ENCODE results near the gene DIDO1. TPM values are rescaled to one million over a fixed set of nuclear protein-coding genes. Genes with fewer than 3 reads are reported as not detected.

The DIDO1 gene
- total RNA-seq, 2 donors from 2014 or later, result 38.5 to 44.1 TPM

DNA sequence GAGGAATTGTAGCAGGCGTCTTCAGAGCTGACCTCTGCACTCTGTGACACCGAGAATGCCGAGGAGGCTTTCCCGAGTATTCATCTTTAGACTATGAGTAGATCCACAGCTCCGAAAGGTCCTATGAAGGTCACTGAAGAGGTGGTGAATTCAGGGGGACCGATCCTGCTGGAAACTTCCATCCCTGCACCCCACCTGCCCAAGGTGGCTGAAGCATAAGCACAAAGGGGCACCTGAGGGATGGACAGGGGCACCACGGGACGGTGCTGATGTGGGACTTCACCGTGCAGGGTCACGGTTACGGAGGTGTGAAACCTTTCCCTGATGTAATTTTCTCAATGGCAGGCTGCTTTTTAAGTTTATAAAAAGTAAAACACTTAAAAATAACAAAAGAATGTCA, 24.4 kb downstream of the DIDO1 start:
- intact Hi-C loops (cut with DNase I), result no loop called here

DNA sequence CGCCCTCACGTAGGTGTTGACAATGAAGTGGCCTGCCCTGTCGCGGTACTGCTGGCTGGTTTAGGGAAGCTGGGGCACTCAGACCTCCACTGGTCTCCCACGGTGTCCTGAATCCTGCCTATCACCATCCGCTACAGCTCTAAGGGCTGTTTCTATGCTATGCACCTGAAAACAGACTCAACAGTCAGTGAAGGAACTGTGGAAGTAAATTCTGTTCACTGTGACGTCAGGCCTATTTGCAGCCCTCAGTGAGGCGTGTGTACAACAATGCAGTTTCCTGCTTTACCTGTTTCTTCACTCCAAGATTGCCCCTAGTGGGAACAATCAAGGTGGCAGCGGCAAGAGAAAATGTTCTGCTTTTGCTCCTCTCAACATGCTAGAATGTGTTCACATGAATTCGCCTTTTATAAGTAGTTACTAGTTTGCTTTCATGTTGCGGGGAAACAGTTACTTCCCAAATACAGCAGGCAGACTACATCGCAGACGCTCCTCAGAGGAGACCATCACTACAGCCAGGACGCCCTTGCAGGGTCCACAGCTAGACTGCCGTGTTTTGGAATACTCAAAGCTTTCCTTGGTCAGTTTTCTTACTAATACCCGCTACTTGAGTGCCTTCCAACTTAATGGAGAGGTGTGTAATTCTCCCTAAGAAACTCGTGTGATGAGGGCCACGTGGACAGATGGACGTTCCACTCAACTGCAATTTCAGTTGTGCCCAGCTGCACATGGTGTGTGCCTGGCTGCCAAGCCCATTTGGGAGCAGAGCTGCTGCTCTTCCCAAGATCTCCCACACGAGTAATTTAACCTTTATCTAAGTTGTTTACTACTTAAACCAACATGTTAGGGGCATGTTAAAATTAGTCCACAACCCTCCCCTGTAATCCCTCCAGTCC, 25.4 kb downstream of the DIDO1 start:
- intact Hi-C loops (cut with DNase I), result no loop called here

More for the DNA sequence above, 24.4 kb downstream of the DIDO1 start:
- peak; percentile 69 for DNase-seq (ENCODE audit: low spot score)

DNA sequence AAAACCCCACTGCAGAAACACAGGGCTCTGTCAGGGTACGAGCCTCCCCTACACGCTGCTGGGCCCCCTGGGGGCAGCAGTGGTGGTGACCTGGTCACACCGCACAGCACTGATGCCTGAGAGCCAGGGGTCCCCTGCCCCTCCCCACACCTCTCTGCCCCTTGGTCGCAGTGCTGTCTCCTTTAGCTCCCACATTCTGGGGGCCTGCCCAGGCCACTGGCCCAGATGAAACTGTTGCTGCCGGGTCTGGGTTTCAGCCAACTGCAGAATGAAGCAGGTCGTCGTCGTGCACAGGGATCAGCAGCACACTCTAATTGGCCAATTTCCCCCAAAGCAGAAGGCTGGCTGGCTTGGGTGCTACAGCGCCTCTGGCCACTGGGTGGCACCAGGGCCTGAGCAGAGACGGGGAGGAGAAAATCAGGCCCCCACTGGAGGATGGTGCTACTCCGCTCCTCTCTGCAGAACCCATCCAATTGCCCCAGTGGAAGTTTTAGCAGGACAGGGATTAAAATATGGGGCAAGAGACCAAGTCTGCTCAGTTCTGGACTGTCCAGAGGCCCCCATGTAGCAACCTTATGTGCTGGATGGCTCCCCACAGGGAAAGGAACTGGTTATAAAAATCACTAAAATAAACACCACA, 26.1 kb downstream of the DIDO1 start:
- DNase-seq (ENCODE audit: low spot score), result peak; percentile 90
- intact Hi-C loops (cut with DNase I), result no loop called here

More for the DNA sequence above, 25.4 kb downstream of the DIDO1 start:
- peak; percentile 62 for DNase-seq (ENCODE audit: low spot score)

DNA sequence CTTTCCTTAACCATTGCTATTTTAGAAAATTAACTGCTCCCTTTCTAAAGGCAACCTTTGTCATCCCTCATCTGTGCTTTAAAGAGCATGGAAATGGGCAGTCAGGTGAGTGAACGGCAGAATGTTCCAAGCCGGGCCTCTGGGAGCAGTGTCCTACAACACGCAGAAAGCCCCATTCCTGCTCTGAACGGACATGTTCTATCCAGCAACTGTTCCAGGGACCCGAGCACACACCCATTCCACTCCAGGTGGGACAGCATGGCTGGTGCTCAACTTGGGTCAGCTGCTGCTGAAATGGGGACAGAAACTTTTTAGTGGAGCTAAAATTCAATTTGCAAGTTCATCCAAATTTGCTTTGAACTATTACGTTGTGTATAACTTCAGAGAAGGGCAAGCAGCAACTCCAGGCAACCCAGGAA, 26.7 kb downstream of the DIDO1 start:
- DNase-seq (ENCODE audit: low spot score), result peak; percentile 61
- intact Hi-C loops (cut with DNase I), result loop anchor here in 1 of 2 donors (10.0 kb wide), 1 partner anchor 105 kb away; the partner anchor contains the start of gene BHLHE23

DNA sequence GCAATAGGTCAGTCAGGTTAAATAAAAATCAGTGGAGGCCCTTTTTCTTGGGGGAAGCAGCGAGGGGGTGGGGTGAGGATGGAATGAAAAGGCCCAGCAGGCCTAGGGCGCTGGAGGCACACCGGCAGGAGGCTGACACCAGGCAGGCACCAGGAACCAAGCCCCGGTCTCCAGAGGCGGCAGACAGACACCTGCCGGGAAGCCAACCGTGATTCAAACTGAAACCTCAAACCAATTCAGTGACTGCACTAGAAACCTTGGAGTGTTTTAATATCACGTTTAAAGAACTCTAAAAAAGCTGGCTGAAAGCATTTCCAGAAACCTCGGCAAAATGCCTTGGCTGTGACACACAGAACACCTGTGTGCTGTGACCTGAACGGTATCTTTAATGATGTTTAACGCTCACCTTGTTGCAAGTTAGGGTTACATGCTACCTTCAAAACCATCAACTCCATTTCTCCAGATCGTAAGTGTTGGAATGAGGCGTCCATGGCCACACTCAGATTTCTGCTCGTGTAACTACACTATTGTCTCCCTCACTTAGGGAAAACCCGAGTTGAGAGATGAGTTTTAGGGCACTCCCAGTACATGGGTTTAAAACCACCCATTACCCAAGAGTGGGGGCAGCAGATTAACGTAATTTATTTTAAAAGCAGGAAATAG, 27.2 kb downstream of the DIDO1 start:
- peak; percentile 79 for DNase-seq (ENCODE audit: low spot score)
- intact Hi-C loops (cut with DNase I), result loop anchor here in 1 of 2 donors (10.0 kb wide), 1 partner anchor 106 kb away; the partner anchor contains the start of gene BHLHE23

DNA sequence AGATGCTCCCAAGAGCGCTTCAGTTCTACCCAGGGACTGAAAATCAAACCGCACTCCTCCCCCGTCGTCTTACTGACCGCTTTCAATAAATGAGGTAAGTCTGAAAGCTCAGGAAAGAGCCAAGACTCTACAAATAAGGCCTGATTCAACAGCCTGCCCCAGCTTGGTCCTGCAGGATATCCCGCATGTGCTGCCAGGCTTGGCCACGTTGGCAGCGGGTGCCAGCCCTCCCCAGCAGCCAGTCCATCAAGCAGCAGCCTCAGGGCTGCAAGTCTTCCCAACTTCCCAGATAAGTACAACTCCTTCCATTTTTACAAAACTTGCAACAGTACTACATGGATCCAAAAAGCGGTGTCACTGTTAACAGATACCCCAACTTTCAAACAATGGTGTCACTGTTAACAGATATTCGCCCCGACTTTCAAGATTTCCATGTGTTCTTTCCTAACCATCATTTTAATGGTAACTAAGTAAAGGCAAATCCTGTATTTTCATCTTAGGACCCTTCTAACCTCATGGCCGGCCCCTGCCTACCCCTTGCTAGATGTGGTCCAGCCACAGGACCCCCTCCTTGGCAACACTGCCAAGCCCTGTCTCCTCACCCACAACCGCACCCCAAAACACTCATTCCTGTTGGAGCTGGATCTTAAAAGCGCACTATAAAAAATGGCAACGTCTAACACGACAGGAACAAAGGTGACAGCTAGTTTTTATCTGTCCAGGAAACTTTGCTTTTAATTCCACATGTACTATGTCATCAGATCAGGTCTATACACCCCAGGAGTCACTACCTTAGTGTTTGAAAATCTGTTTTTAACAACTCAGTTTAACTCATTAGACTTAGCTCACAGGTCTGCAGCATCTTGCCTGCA, 28.0 kb downstream of the DIDO1 start:
- DNase-seq (ENCODE audit: low spot score), result peak; percentile 59
- intact Hi-C loops (cut with DNase I), result loop anchor here in 1 of 2 donors (10.0 kb wide), 1 partner anchor 106 kb away; the partner anchor contains the start of gene BHLHE23

DNA sequence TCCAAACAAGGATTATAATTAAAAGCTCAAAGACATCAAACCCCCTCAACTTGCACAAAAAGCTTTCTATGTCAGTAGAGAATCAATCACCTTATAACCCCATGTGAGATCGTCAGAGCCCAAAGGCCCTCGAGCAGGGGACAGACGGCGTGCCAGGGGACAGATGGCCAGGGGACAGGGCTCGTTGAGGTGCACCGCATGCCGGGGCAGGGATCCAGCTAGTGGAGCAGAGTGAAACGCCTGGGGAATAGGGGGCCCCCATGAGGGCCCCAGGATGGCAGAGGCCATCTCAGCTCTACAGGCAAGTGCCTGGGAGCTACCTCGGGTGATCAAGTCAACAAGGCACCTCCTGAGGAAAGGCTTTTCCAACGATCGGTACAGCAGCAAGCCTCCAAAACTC, 28.6 kb downstream of the DIDO1 start:
- intact Hi-C loops (cut with DNase I), result loop anchor here in 1 of 2 donors (10.0 kb wide), 1 partner anchor 107 kb away; the partner anchor contains the start of gene BHLHE23
- DNase-seq (ENCODE audit: low spot score), result peak; percentile 62

DNA sequence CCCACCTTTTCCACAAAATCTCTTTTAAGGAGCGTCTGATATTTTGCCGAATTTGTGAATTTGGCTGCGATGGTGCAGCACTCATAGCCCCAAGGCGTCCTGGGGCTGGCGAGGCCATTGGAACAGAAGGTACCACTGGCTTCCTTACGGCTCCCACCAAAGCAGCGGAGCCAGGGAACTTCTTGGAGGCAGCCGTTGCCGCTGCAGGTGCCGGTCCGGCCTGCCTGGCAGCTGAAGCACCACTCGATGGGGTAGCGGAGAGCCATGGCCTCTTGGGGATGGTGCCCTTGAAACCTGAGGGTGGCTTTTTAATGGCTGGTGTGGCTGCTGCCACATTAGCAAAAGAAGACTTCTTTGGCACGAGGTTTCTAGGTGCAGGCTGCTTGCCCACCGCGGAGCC, 29.8 kb downstream of the DIDO1 start:
- peak; percentile 66 for DNase-seq (ENCODE audit: low spot score)
- intact Hi-C loops (cut with DNase I), result loop anchor here in 1 of 2 donors (10.0 kb wide), 1 partner anchor 108 kb away; the partner anchor contains the start of gene BHLHE23

DNA sequence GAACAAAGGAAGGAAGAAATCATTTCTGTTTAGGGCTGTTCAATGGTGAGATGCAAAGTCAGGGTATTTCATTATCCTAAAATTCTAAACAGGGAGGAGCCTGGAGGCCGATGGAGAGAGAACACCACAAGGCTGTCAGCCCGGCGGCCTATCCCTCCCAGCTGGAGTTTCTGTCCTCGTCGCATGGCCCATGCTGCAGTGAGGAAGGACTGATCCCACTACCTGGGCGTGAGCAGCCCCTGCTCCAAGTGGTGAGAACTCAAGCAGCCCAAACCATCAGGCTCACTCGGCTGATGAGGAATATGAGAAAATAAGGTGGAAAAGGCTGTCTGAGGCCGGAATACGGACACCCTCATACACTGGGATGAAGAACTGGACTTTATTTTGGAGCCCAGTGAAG, 30.8 kb downstream of the DIDO1 start:
- intact Hi-C loops (cut with DNase I), result loop anchor here in 1 of 2 donors (10.0 kb wide), 1 partner anchor 109 kb away; the partner anchor contains the start of gene BHLHE23
- peak; percentile 54 for DNase-seq (ENCODE audit: low spot score)

DNA sequence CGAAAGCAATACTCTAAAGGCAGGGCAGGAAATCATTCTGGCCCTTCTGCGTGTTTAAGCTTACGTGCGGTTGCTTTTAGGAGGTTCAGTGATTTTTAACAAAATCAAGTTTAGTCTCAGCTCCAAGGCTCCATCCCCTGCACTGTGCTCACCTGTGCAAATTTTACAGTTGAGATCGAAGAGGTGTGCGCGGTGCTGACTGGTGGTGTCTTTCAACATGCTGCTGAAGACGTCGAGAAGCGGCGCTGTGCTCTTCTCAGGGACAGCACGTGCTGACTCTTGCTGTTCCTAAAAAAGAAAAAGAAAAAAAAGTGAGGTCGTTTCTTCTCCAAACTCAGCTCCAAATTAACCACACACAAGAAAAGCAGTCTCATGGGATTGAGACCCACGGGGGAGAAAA, 32.0 kb downstream of the DIDO1 start:
- DNase-seq (ENCODE audit: low spot score), result peak; percentile 67
- intact Hi-C loops (cut with DNase I), result loop anchor here in 1 of 2 donors (10.0 kb wide), 1 partner anchor 111 kb away; the partner anchor contains the start of gene BHLHE23

DNA sequence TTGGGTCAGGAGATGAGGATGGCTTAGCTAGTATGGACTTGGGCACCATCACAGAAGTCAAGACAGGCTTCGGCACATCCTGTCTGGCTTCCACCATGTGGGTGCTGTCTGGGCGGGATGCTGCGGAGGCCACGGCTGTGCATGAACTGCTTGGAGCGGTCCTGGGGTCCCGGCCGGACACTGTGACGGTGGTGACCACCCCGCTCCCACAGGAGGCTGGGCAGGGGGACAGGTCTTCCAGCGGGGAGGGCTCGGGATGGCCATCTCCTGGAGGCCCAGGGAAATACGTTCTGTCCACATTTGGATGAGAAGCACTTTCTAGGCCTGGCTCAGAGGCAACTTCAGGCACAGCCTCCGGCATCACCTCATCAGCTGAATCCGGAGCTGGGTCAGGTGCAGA, 32.6 kb downstream of the DIDO1 start:
- peak; percentile 72 for DNase-seq (ENCODE audit: low spot score)
- intact Hi-C loops (cut with DNase I), result loop anchor here in 1 of 2 donors (10.0 kb wide), 1 partner anchor 111 kb away; the partner anchor contains the start of gene BHLHE23

DNA sequence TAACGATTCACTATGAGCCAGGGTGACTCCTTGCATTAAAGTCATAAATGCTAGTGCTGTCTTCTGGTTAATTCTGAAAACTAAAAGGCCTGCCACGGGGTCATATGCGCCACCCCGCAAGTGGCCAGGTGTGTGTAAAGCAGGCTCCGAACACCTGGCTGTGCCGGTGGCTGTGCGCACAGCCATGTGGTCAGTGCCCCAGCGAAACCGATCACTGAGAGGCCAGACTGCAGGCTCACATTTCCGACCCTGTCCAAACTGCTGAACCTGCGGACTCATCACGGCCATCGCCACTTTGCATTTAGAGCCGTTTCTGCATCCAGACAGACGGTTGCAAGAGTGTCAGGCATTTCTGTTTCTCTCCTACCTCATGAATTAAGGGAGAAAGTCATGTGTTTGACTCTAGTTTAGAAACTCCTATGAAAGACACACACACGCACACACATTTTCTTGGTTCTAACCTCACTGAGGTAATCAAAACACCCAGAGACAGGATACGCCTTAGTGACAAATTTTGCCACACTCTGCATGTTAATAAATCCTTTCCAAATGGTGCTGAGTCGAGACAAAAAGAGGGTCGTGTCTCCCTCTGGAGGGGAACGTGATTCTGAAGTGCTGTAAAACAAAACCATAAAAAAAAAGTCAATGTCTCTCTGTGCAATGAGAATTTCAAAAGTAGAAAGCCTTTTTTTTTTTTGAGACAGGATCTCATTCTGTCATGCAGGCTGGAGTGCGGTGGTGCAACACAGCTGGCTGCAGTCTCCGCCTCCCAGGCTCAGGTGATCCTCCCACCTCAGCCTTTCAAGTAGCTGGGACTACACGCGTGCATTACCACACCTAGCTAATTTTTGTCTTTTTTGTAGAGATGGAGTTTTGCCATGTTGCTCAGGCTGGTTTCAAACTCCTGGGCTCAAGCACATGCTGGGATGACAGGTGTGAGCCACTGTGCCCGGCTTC, 33.7 kb downstream of the DIDO1 start:
- DNase-seq (ENCODE audit: low spot score), result peak; percentile 26
- intact Hi-C loops (cut with DNase I), result loop anchor here in 1 of 2 donors (10.0 kb wide), 1 partner anchor 112 kb away; the partner anchor contains the start of gene BHLHE23

DNA sequence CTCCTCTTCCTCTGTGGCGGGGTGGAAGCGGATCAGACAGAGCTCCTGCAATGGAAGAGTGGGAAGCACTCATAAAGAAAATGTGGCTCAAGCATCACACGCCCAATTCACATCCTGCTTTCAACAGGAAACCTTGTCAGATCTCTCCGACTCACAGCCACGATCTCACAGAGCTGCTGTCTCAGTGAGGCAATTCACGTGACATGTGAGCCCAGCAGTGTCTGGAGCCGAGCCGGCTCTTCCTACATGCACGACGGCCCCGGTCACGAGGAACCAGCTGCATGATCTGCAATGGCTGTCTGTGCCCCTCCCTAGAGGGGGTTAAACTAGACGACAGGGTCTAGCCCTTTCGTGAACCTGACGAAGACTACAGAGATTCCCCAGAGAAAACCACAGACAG, 35.2 kb downstream of the DIDO1 start:
- DNase-seq (ENCODE audit: low spot score), result peak; percentile 38
- intact Hi-C loops (cut with DNase I), result loop anchor here in 1 of 2 donors (10.0 kb wide), 1 partner anchor 114 kb away; the partner anchor contains the start of gene BHLHE23

DNA sequence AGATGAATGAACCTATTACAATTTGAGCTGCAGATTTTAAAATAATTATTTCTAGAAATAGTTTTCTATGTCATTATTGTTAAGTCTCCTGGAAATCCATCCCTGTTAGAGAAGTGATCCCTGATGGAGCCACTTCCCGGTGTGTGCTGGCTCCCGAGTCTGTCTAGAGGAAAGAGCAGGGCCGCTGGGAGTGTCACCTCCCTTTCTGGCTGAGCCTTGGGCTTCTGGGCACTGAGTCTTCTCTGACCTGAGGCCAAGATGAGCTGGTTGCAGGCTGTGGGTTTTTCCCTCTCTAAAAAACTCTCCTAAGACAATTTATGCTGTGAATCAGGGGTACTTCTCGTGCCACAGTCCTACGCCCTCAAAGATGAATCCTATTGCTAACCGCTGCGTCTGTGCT, 35.9 kb downstream of the DIDO1 start:
- intact Hi-C loops (cut with DNase I), result loop anchor here in 1 of 2 donors (10.0 kb wide), 1 partner anchor 114 kb away; the partner anchor contains the start of gene BHLHE23
- no peak for DNase-seq (ENCODE audit: low spot score)

DNA sequence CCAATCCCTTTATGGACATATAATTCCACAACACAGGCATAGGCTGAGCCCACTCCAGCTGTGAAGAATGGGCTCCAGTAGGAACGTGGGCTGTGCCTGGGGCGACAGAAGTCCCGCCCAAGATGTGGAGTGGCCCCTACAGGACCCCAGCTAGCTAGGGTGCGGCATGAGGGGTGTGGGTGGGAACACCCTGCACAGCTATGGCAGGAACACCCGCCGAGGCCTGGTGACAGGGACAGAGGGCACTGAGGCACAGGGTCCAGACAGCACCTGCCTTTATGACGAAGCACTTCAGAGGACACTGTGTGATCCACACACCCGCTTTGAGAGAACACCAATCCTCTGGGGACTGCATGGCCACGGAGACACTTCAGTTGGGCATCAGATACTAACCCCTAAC, 36.4 kb downstream of the DIDO1 start:
- DNase-seq (ENCODE audit: low spot score), result no peak
- intact Hi-C loops (cut with DNase I), result loop anchor here in 1 of 2 donors (10.0 kb wide), 1 partner anchor 115 kb away; the partner anchor contains the start of gene BHLHE23

DNA sequence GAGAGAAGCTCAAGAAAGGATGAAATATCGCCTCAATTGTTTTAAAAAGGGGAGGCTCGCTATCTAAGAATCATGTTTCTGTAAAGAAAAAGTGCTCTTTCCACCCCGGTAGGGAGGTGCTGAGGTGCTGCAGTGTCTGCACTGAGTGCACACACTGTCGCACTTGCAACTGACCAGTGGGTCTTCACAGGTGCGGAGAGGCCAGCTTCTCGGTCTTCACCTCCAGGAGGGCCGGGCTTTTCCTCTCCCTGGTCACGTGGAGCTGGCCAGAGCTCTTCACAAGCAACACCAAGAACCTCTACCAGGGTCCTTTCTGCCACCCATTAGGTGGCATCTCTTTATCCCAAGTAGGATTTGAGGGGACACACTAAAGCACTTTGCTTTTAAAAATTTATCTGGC, 36.9 kb downstream of the DIDO1 start:
- DNase-seq (ENCODE audit: low spot score), result no peak
- intact Hi-C loops (cut with DNase I), result no loop called here

DNA sequence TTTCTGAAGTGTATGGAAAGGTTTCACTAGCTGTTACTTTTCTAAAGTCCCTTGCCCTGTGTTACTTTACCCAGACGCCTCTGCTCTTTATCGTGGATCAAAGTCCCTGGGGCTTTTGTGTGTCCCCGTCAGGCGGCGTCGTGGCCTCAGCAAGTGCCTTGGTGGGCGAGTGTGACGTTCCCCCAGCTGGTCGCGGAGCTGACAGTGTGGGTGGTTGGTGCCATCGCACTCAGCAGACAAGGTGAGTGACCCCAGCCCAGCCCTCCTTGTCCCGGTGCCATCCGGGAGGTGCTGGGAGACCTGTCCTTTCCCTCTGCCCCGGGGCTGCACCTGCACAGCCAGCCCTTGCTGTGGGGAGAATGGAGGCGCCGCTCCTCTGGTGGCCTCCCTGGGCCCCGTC, 37.4 kb downstream of the DIDO1 start:
- DNase-seq (ENCODE audit: low spot score), result peak; percentile 50
- intact Hi-C loops (cut with DNase I), result no loop called here
